GM18526 (cell line): Measurements from ENCODE around the gene SLC66A1.

Experiments used
- POLR2A ChIP-seq: IDR thresholded peaks from 3 replicates; pipeline ENCODE4 v1.6.1; 2011; ENCODE audit not compliant: insufficient read length; ENCODE audit errors: extremely low read depth

Gene SLC66A1

DNA sequence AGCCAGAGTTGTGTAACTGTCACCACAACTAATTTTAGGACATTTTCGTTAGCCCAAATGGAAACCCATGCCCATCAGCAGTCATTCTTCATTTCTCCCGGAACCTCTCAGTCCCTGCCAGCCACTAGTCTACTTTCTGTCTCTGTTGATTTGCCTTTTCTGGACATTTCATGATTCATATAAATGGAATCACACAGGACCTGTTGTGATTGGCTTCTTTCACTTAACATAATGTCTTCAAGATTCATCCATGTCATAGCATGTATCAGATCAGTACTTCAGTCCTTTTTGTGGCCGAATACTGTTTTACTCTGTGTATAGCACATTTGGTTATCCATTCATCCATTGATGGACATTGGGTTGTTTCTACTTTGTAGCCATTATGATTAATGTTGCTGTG lies 7.1 kb downstream of the SLC66A1 start:
- no peak for TF ChIP-seq POLR2A

DNA sequence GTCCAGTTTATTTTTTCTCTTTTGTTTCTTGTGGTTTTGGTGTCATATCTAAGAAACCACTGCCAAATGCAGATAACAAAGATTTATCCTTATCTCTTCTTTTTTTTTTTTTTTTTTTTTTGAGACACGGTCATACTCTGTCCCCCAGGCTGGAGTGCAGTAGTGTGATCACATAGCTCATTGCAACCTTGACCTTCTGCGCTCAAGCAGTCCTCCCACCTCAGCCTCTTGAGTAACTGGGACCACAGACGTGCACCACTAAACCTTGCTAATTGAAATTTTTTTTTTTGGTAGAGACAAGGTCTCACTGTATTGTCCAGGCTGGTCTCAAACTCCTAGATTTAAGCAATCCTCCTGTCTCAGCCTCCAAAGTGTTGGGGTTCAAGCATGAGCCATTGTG lies 8.9 kb downstream of the SLC66A1 start:
- no peak for TF ChIP-seq POLR2A

DNA sequence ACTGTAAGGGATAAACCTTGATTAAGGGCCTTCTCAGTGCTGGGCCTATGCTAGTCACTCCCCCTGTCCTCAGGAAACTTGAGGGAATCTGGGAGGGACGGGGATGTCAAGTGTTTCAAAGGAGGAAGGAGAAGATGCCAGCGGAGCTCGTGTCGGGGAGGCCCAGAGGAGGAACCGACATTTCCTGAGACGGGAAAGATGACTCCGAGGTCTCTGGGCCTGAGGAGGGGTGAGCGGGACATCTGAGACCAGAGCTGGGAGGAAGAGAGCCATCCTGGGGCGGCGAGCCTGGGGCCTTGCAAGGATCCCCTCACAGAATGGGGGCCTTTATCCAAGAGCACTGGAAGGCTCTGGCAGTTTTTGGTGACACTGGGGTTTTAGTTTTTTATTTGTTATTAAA lies 10.4 kb downstream of the SLC66A1 start:
- TF ChIP-seq POLR2A, result no peak

DNA sequence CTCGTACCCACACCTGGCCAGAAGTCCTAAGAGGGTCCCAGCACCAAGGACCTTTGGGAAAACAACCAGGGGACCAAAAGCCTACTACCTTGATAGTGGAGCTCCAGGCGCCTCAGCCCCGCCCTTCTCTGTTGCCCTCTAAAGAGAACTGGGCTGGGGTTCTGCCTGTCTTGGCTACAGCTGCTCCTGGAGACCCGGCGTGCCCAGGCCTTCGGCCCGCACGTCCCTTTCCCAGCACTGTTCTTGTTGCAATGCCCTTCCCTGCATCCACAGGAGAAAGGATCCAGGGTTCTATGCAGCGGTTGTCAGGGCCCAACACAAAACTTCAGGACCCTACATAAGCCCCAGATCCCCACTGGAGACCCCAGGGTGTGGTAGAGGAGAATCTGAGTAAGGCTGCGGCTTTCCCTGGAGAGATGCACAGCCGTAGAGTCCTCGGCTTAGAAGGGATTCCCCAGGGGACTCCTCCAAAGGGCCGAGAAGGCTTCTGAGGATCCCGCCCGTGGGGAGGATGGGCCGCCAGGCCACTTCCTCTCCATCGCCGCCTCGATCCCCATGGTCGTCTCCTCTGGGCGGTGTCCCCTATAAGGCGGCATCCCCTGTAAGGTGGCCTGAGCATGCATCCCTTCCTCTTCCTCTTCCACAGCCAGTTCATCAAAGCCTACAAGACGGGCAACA lies 12.0 kb downstream of the SLC66A1 start:
- TF ChIP-seq POLR2A, result no peak

DNA sequence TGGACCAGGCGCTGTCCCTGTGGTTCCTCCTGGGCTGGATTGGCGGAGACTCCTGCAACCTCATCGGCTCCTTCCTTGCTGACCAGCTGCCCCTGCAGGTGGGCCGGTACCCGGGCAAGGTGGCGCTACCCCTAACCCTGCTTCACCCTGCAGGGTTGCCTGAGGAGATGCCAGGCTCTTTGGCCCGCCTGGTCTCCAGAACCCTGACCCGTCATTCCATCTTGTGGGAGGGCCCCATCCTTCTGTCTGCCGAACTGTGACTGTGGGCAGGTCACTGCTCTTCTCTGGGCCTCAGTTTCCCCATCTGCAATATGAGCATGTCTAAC lies 12.5 kb downstream of the SLC66A1 start:
- TF ChIP-seq POLR2A, result no peak

DNA sequence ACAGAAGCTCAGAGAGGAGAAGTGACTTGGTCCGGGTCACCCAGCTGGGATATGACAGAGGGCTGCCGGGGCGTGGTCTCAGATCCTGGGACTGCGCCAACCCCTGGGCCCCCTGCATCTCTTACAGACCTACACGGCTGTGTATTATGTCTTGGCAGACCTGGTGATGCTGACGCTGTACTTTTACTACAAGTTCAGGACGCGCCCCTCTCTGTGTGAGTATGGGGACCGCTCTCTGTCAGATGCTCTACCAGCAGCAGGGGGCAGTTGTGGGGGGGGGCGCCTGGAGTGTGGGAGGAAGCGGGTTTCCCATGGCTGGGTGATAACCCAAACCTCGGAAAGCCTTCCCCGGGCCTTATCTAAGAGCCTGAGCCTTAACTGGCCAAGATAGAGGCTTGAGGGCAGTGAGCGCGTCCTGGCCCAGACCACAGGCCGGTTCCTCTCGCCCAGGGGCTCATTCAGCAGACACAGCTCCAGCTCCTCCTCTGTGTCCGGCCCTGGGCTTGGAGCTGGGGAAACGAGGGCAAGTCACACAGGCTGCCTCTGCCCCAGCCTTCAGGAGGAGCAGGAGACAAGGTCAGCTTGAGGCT lies 13.3 kb downstream of the SLC66A1 start:
- no peak for TF ChIP-seq POLR2A

DNA sequence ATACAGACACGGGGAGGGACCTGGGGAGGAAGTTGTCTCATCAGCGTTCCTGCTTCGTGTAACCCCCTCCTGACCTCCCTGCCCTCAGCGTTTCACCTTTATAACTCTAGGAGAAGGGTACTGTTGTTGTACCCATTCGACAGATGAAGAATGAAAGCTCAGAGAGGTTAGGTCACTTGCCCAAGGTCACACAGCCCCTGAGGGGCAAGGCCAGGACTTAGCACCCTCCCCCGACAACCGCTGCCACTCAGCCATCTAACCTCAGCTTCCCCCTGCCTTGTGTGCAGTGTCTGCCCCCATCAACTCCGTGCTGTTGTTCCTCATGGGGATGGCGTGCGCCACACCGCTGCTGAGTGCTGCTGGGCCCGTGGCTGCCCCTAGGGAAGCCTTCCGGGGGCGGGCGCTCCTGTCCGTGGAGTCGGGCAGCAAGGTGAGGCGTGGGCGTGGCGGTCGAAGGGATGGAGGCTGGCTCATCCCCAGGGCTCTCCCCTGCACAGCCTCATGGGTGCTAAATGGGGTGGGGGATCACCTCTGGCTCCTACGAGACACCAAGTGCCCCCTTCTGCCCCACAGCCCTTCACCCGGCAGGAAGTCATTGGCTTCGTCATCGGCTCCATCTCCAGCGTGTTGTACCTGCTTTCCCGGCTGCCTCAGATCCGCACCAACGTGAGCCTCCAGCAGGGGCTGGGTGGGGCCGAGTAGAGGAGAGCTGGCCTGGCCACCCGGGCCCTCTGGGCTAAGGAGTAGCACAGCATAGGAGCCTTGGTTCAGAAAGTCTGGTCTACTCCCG lies 14.0 kb downstream of the SLC66A1 start:
- no peak for TF ChIP-seq POLR2A

DNA sequence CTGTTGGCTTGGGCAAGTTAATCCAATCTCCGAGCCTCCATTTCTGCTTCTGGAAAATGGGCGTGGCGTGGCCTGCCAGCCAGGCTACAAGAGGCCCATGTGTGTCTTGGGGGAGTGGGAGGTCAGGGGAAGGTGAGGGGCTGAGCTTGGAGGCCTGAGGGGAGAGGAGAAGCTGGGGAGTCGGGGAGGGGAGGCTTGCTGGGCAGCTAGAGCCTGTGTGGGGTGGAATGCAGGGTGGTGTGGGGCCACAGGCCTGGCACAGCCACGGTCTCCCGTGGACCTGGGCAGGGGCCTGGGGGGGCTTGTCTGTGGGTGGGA lies 14.6 kb downstream of the SLC66A1 start:
- no peak for TF ChIP-seq POLR2A

DNA sequence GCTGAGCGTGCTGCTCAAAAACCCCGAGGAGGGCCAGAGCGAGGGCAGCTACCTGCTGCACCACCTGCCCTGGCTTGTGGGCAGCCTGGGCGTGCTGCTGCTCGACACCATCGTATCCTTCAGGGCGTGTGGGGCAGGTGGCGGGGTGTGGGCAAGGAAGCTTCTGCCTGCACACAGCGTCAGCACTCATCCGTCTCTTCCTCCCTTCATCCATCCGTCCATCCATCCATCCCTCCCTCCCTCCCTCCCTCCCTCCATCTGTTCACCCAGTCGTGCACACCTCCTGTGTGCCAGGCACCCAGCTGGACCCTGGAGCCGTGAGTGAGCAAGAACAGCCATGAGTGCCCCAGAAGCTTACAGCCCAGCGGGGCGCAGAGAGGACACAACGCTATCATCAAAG lies 15.2 kb downstream of the SLC66A1 start:
- TF ChIP-seq POLR2A, result no peak

DNA sequence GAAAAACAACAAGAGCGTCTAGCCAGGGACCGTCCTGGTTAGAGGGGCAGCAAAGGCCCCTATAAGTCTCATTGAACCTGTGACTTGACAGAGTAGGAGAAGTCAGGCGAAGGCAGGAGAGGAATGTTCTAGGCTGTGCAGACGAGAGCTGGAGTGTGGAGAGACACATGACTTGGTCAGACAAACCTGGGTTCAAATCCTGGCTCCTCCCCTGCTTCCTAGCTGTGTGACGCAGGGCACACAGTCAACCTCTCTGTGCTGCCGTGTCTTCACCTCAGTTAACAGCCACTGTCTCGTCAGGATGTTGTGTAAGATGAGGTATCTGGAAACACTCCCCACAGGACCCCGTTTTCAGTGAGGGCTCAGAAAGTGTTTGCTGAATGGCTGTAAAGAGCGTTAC lies 15.6 kb downstream of the SLC66A1 start:
- no peak for TF ChIP-seq POLR2A

DNA sequence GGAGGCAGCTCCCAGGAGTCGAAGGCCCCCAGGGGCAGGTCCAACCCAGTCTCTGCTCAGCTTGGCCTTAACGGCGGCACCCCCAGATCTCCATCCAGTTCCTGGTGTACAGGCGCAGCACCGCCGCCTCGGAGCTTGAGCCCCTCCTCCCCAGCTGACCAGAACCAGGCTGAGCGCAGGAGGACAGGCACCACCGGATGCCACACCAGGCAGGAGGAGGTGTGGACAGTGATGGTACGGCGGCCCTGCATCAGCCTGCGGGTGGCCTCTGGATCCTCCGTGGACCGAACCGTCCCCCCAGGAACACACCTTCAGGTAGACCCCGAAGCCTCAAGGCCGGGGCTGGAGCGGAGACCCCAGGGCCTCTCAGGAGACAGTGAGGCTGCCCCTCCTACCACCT lies 16.4 kb downstream of the SLC66A1 start:
- no peak for TF ChIP-seq POLR2A

DNA sequence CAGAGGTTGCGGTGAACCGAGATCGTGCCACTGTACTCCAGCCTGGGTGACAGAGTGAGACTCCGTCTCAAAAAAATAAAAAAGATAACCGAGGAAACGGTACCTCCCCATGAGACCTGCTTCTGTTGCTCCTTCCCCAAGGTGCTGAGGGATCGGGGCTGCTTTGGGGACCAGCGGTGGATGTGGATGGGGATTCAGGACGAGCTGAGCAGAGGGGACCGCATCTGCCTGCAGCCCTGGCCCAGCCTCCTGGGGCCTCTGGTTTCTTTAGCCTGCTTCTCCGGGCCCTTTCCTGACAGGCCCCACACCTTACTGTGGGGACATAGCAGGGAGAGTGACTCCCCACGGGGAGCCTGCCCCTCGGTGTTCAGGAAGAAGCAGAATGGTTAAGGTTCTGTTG lies 17.1 kb downstream of the SLC66A1 start:
- TF ChIP-seq POLR2A, result no peak

DNA sequence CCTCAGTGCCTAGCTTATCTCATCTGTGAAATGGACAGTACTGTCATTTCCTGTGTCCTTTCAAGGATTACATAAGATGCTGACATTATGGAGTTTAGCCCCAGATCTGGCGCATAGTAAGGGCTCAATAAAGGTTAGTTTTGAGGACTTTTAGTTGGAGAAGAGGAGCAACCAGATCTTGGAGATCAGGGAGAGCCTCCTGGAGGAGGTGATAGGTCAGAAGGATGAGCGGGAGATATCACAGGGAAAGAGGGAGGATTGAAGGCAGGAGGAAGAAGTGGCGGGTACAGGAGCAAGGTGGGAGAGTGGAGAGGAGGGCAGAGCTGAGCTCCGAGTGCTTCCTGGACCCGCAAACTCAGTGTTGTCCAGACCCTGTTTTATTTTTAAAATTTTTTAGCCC lies 17.5 kb downstream of the SLC66A1 start:
- TF ChIP-seq POLR2A, result no peak

DNA sequence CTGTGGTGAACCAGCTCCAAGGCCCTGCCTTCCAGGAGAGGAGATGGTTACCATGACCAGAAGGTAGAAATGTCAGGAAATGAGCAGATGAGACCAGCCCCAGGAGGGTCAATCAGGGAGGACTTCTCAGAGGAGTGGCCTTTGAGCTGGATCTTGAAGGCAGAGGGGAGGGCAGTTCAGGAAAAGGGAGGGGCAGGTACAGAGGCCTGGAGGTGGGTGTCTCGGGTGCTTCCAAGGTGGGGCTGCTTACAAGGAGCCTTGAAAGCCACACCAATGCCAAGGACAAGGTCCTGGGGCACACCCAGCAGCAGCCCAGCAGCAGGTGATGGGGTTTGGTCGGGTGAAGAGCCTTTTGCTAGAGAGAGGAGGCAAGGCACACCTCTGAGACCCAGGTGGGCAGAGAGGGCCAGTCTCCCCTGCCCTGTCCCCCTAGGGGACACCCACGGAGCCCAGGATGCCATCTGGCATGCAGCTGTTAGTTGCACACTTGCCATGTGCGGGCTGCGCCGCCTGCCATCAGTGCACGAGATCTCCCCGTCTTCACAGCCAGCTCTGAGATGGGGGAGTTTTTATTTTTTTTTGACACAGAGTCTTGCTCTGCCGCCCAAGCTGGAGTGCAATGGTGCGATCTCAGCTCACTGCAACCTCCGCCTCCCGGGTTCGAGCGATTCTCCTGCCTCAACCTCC lies 18.5 kb downstream of the SLC66A1 start:
- no peak for TF ChIP-seq POLR2A

DNA sequence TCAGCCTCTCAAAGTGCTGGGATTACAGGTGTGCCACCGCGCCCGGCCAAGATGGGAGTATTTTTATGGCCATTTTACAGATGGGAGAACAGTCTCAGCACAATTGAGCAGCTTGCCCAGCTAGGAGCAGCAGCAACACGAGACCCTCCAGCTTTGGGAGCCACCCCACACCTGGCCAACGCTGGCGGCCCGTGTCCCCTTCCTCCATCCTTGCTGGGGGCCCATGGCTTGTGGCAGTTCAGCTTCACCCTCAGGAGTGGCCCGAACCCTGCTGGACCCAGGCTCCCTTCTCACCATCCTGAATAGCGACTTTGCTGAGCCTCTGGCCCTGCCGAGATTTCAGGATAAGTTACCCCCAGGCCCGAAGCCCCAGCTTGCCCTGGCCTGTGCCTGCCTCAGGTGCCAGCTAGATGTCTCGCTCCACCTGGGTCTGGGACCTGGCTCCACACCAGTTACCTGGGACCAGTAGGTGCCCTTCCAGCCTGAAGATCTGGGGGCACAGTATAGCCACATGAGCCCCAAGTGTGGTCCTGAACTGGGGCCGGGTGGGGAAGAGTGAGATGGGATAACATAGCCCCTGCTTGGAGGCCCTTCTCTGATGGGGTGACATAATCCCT lies 19.2 kb downstream of the SLC66A1 start:
- TF ChIP-seq POLR2A, result no peak

DNA sequence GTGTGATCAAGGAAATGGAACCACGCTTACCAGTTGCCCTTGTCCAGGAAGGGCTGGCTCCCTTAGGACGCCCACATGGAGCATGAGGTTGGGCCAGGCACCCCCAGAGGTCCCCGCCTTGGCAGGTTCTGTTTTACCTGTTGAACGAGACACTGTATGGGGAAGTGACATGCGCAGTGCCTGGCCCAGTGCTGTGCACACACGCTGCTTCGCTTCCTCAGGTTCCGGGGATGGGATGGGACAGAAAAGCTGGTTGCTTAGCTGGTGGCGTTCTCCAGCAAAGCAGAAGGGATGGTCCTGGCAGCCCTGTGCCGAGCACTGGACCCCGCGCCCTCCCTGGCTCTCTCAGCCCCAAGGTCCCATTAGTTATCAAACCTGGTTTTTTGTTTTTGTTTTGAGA lies 20.7 kb downstream of the SLC66A1 start:
- TF ChIP-seq POLR2A, result no peak
